Peyer's patch (tissue), 4 donors: ENCODE results near the gene CCDC117. TPM values are rescaled to one million over a fixed set of nuclear protein-coding genes. Genes with fewer than 3 reads are reported as not detected.

Source experiments
- DNase-seq, 3 donors: peaks; one replicate each; pipeline ENCODE4 v3.0.0-alpha.2; 2017 to 2019
- H3K27ac ChIP-seq, 4 donors: fragments of 200-600 bp; sonication (generic); one replicate each; pipeline ENCODE4 v1.5.1; 2016 to 2019
- H3K27me3 ChIP-seq, 2 donors: fragments of 200-600 bp; sonication (generic); one replicate each; pipeline ENCODE4 v1.5.1; 2019
- H3K36me3 ChIP-seq, 3 donors: fragments of 200-600 bp; sonication (generic); one replicate each; pipeline ENCODE4 v1.5.1; 2016 to 2019
- H3K4me1 ChIP-seq, 4 donors: fragments of 200-600 bp; sonication (generic); one replicate each; pipeline ENCODE4 v1.5.1; 2016 to 2019
- H3K4me3 ChIP-seq, 4 donors: fragments of 200-600 bp; sonication (generic); 1 replicate in 3 of 4; 2 replicates in 1 of 4; pipeline ENCODE4 v1.5.1; 2016 to 2019; ENCODE audit warnings: mild to moderate bottlenecking in 1 of 4
- H3K9me3 ChIP-seq, 4 donors: fragments of 200-600 bp; sonication (generic); one replicate each; pipeline ENCODE4 v1.5.1; 2016 to 2019; ENCODE audit warnings: mild to moderate bottlenecking in 1 of 4
- POLR2A ChIP-seq, 2 donors: fragments of 450-650 bp; IDR thresholded peaks; one replicate each; pipeline ENCODE4 v1.5.1; 2017; ENCODE audit warnings: antibody characterized with exemption in 2 of 2, mild to moderate bottlenecking in 2 of 2, moderate library complexity in 2 of 2
- small RNA-seq, 2 donors: library from RNA; depleted of rRNA; stranded (forward); fragments of <200 nt; gene quantifications; one replicate each; pipeline ENCODE3, GENCODE V24; 2016
- total RNA-seq, 4 donors: library from RNA; depleted of rRNA; stranded (reverse); fragments of >200 nt; gene quantifications; one replicate each; pipeline ENCODE4 v1.1.0, GENCODE V29; 2016
- TF ChIP-seq, protein P1 (sequence below), 6 experiments: fragments of 450-650 bp in 4 of 6; fragments of 200-600 bp in 2 of 6; sonication (generic) in 1 of 6; IDR thresholded peaks; one replicate each; pipeline ENCODE4 v1.5.1; 2017 to 2019; ENCODE audit warnings: antibody characterized with exemption in 6 of 6, mild to moderate bottlenecking in 3 of 6, moderate library complexity in 1 of 6

CCDC117 gene
- total RNA-seq, 4 donors from 2014 or later = 6.3 to 23.9 (median 14.2) TPM

DNA sequence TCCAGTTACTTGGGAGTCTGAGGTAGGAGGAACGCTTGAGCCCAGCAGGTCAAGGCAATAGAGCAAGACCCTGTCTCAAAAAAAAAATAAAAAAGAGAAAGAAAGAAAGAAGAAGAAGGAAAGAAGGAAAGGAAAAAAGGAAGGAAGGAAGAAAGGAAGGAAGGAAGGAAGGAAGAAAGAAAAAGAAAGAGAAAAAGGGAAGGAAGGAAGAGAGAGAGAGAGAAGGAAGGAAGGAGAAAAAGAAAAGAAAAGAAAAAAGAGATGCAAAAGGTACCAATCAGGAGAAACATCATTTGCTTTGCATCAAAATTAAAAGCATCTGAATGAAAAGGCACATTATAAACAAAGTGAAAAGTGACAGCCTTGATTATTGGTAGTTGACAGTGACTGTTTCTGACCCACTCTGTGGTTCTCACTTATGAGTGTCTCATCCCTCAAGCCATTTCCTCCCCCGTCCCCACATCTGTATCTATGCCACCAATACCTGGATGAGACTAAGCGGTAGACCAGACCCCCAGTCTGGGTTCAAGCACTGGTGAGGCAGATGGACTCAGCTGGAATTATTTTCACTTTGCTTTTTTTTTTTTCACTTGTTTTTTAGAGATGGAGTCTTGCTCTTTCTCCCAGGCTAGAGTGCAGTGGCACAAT, 60.9 kb downstream of the CCDC117 start:
- no peaks in the 10 kb centered on the region for H3K27me3 ChIP-seq
- no peak for DNase-seq
- peaks cover 0 to 13% (median 0%) of the 10 kb centered on the region in 4 donors for H3K4me1 ChIP-seq
- H3K27ac ChIP-seq = no peak overlapping the region
- TF ChIP-seq, protein P1, sequence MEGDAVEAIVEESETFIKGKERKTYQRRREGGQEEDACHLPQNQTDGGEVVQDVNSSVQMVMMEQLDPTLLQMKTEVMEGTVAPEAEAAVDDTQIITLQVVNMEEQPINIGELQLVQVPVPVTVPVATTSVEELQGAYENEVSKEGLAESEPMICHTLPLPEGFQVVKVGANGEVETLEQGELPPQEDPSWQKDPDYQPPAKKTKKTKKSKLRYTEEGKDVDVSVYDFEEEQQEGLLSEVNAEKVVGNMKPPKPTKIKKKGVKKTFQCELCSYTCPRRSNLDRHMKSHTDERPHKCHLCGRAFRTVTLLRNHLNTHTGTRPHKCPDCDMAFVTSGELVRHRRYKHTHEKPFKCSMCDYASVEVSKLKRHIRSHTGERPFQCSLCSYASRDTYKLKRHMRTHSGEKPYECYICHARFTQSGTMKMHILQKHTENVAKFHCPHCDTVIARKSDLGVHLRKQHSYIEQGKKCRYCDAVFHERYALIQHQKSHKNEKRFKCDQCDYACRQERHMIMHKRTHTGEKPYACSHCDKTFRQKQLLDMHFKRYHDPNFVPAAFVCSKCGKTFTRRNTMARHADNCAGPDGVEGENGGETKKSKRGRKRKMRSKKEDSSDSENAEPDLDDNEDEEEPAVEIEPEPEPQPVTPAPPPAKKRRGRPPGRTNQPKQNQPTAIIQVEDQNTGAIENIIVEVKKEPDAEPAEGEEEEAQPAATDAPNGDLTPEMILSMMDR (IDR thresholded peaks at IDR 0.05) = no peak
- no peak for TF ChIP-seq POLR2A (IDR thresholded peaks at IDR 0.05)
- no peaks in the 10 kb centered on the region for H3K36me3 ChIP-seq
- H3K4me3 ChIP-seq = no peak overlapping the region
- no peaks in the 10 kb centered on the region for H3K9me3 ChIP-seq

GRCh38 chr22:28835630-28836189, 63.2 kb downstream of the CCDC117 start:
- no peaks in the 10 kb centered on the region for H3K27me3 ChIP-seq
- H3K27ac ChIP-seq = no peak overlapping the region
- no peak overlapping the region for H3K4me3 ChIP-seq
- H3K4me1 ChIP-seq = no peaks in the 10 kb centered on the region
- no peaks in the 10 kb centered on the region for H3K9me3 ChIP-seq
- no peak for DNase-seq
- H3K36me3 ChIP-seq = no peaks in the 10 kb centered on the region
- no peak for TF ChIP-seq POLR2A (IDR thresholded peaks at IDR 0.05)
- TF ChIP-seq, protein P1 (IDR thresholded peaks at IDR 0.05) = no peak

GRCh38 chr22:28837640-28838039, 65.1 kb downstream of the CCDC117 start:
- no peaks in the 10 kb centered on the region for H3K36me3 ChIP-seq
- DNase-seq = no peak
- H3K4me3 ChIP-seq = no peak overlapping the region
- H3K4me1 ChIP-seq = no peaks in the 10 kb centered on the region
- no peaks in the 10 kb centered on the region for H3K27me3 ChIP-seq
- no peaks in the 10 kb centered on the region for H3K9me3 ChIP-seq
- TF ChIP-seq, protein P1 (IDR thresholded peaks at IDR 0.05) = no peak
- no peak for TF ChIP-seq POLR2A (IDR thresholded peaks at IDR 0.05)
- H3K27ac ChIP-seq = no peak overlapping the region

Small RNAs within 50 kb of the gene (small RNA-seq; reads per million reads assigned to genes)
- 0 reads per million in 2 donors for gene Z93930.1

Other genes starting within 250 kb of the CCDC117 start
- gene TTC28, start 92.9 kb upstream of the CCDC117 start, total RNA-seq = 10 to 100 TPM in 3 of 4 donors, 1 to 10 TPM in 1; 9.1 to 46.4 (median 35.2) TPM
- gene CHEK2, start 30.9 kb upstream of the CCDC117 start, total RNA-seq = 10 to 100 TPM in 3 of 4 donors, 1 to 10 TPM in 1; 8.7 to 24.2 (median 14.2) TPM
- 10 to 100 TPM in 3 of 4 donors, 1 to 10 TPM in 1; 6.2 to 49.5 (median 12.1) TPM for gene HSCB, start 30.7 kb upstream of the CCDC117 start, total RNA-seq
- gene XBP1, start 27.9 kb downstream of the CCDC117 start, total RNA-seq = 100 to 1,000 TPM; 139 to 287 (median 213) TPM
- gene ZNRF3, start 110.9 kb downstream of the CCDC117 start, total RNA-seq = 10 to 100 TPM in 1 of 4 donors, 1 to 10 TPM in 3; 5.8 to 17.6 (median 8.0) TPM